HepG2 (cell line): Measurements from ENCODE around the gene KCNJ14. TPM values are rescaled to one million over a fixed set of nuclear protein-coding genes. Genes with fewer than 3 reads are reported as not detected.
A peak's percentile ranks its signal among the peaks of the same experiment; 100 is the strongest.

Experiments used
- CBX5 ChIP-seq: sonication (generic); formaldehyde crosslinking; IDR thresholded peaks from 2 replicates; pipeline ENCODE4 v1.4.0; 2020; ENCODE audit warnings: missing genetic modification reagents, borderline replicate concordance
- ELF3 ChIP-seq: IDR thresholded peaks from 2 replicates; pipeline ENCODE4 v1.6.1; 2016; ENCODE audit warnings: missing genetic modification reagents, missing compliant biosample characterization
- HNRNPK ChIP-seq: fragments of 200-400 bp; formaldehyde crosslinking; IDR thresholded peaks from 2 replicates; pipeline ENCODE4 v1.6.1; 2018; ENCODE audit warnings: low read length, low read depth, moderate library complexity, mild to moderate bottlenecking; ENCODE audit not compliant: poor library complexity, severe bottlenecking
- KDM5B ChIP-seq: sonication (generic); formaldehyde crosslinking; IDR thresholded peaks from 2 replicates; pipeline ENCODE4 v1.4.0; 2020; ENCODE audit warnings: missing genetic modification reagents, mild to moderate bottlenecking, borderline replicate concordance
- MATR3 ChIP-seq: sonication (generic); formaldehyde crosslinking; IDR thresholded peaks from 2 replicates; pipeline ENCODE4 v1.4.0; 2020; ENCODE audit warnings: missing genetic modification reagents
- NFATC3 ChIP-seq: sonication (generic); formaldehyde crosslinking; IDR thresholded peaks from 2 replicates; pipeline ENCODE4 v1.5.1; 2020; ENCODE audit warnings: mild to moderate bottlenecking, missing genetic modification reagents
- NRL ChIP-seq: sonication (generic); formaldehyde crosslinking; IDR thresholded peaks from 2 replicates; pipeline ENCODE4 v1.5.0; 2020; ENCODE audit warnings: missing genetic modification reagents, mild to moderate bottlenecking, moderate library complexity, borderline replicate concordance
- ONECUT2 ChIP-seq: sonication (generic); formaldehyde crosslinking; IDR thresholded peaks from 2 replicates; pipeline ENCODE4 v1.4.0; 2020; ENCODE audit warnings: missing genetic modification reagents
- RNF2 ChIP-seq: fragments of 450-650 bp; conservative IDR thresholded peaks from 2 replicates; pipeline ENCODE4 v1.6.1; 2016; ENCODE audit warnings: low read depth
- ZNF207 ChIP-seq: fragments of 450-650 bp; IDR thresholded peaks from 2 replicates; pipeline ENCODE4 v1.6.1; 2016; ENCODE audit warnings: antibody characterized with exemption, borderline replicate concordance
- ZNF230 ChIP-seq: sonication (generic); formaldehyde crosslinking; IDR thresholded peaks from 2 replicates; pipeline ENCODE4 v1.4.0; 2020; ENCODE audit warnings: mild to moderate bottlenecking, missing genetic modification reagents
- ZNF282 ChIP-seq: fragments of 450-650 bp; IDR thresholded peaks from 2 replicates; pipeline ENCODE4 v1.6.1; 2018; ENCODE audit not compliant: partially characterized antibody
- ZNF883 ChIP-seq: sonication (generic); formaldehyde crosslinking; IDR thresholded peaks from 2 replicates; pipeline ENCODE4 v1.5.1; 2020; ENCODE audit warnings: mild to moderate bottlenecking, missing genetic modification reagents; ENCODE audit errors: not compliant biosample characterization
- polyA plus RNA-seq, 8 experiments: library from polyadenylated mRNA; depleted of rRNA in 3 of 8; stranded (reverse) in 7 of 8; unstranded in 1 of 8; fragments of >200 nt; fragmentation: Illumina TruSeq in 4 of 8; extraction: Trizol in 4 of 8; gene quantifications; 2 replicates each; pipeline versions ENCODE4 v1.2.1 to v1.2.3, GENCODE V29; 2011 to 2016; ENCODE audit warnings: low read depth in 4 of 8, missing spikeins in 1 of 8, mixed read lengths in 1 of 8; ENCODE audit not compliant: insufficient read depth in 1 of 8
- total RNA-seq, 5 experiments: library from RNA; depleted of rRNA; stranded (reverse); fragments of >200 nt; fragmentation: Illumina TruSeq; extraction: Trizol; gene quantifications; 2 replicates each; pipeline ENCODE4 v1.2.3, GENCODE V29; 2016; ENCODE audit warnings: low read depth in 1 of 5
- TF ChIP-seq, protein P1 (sequence below): sonication (generic); formaldehyde crosslinking; IDR thresholded peaks from 2 replicates; pipeline ENCODE4 v1.4.0; 2020; ENCODE audit warnings: missing genetic modification reagents
- TF ChIP-seq, protein P2 (sequence below): sonication (generic); formaldehyde crosslinking; IDR thresholded peaks from 2 replicates; pipeline ENCODE4 v1.8.1; 2023; ENCODE audit warnings: mild to moderate bottlenecking, missing genetic modification reagents
- TF ChIP-seq, protein P3 (sequence below): sonication (generic); formaldehyde crosslinking; IDR thresholded peaks from 2 replicates; pipeline ENCODE4 v1.5.0; 2020; ENCODE audit warnings: mild to moderate bottlenecking, missing genetic modification reagents
- TF ChIP-seq, protein P4 (sequence below): sonication (generic); formaldehyde crosslinking; IDR thresholded peaks from 2 replicates; pipeline ENCODE4 v1.8.0; 2022; ENCODE audit warnings: mild to moderate bottlenecking, missing genetic modification reagents, borderline replicate concordance
- TF ChIP-seq, protein P5 (sequence below): fragments of 450-650 bp; IDR thresholded peaks from 2 replicates; pipeline ENCODE4 v1.6.1; 2016
- TF ChIP-seq, protein P6 (sequence below), 2 experiments: sonication (generic) in 1 of 2; formaldehyde crosslinking in 1 of 2; IDR thresholded peaks; 2 replicates each; pipeline versions ENCODE4 v1.4.0 to v1.6.1; 2018 to 2020; ENCODE audit warnings: missing genetic modification reagents in 2 of 2, borderline replicate concordance in 1 of 2, low read depth in 1 of 2, mild to moderate bottlenecking in 1 of 2, missing biosample characterization in 1 of 2

KCNJ14 gene
- total and polyA plus RNA-seq, 2 of the 13 experiments (the other 11 are each of a cell fraction or from before 2014, with no cell fraction given): 0.20 to 0.51 TPM

DNA sequence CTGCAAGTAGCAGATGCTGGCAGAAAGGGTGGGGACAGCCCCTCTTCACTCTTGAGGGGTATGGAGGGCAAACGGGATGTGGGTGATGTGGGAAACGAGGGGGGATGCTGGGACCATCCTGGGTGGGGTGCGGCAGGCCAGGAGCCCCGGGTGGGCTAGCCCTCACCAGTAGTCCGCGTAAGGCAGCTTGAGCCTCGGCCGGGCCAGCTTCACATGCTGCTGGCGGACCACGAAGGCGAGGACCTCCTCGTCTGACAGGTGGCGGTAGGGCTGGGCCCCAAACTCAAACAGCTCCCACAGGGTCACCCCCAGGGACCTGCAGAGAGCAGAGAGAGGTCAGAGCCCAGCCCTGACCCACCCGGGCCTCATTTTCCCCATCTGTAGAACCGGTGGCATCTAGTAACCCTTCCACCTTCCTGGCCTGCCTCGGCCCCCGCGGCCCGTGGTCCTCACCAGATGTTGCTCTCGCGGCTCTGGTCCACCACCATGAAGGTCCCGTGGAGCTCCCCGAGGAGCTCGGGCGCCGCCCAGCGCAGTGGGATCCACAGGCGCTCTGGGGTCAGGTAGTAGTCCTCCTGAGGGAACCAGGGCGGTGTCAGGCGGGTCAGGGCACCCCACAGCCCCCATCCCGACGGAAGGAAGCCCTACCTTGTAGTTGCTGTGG is 45.6 kb downstream of the KCNJ14 start (continued):
- TF ChIP-seq, protein P1, sequence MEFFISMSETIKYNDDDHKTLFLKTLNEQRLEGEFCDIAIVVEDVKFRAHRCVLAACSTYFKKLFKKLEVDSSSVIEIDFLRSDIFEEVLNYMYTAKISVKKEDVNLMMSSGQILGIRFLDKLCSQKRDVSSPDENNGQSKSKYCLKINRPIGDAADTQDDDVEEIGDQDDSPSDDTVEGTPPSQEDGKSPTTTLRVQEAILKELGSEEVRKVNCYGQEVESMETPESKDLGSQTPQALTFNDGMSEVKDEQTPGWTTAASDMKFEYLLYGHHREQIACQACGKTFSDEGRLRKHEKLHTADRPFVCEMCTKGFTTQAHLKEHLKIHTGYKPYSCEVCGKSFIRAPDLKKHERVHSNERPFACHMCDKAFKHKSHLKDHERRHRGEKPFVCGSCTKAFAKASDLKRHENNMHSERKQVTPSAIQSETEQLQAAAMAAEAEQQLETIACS (CRISPR knock-in tag): no peak
- TF ChIP-seq ZNF207 (no peak), ONECUT2 (CRISPR knock-in tag) (no peak), NRL (peak; percentile 81; the same call in 1 of the 2 replicates), RNF2 (no peak), MATR3 (CRISPR knock-in tag) (no peak), KDM5B (CRISPR knock-in tag) (peak; percentile 54; the same call in 1 of the 2 replicates), NFATC3 (CRISPR knock-in tag) (no peak), ELF3 (CRISPR knock-in tag) (no peak), HNRNPK (no peak), CBX5 (no peak), ZNF282 (no peak), ZNF883 (CRISPR knock-in tag) (no peak), ZNF230 (no peak)
- TF ChIP-seq, protein P2, sequence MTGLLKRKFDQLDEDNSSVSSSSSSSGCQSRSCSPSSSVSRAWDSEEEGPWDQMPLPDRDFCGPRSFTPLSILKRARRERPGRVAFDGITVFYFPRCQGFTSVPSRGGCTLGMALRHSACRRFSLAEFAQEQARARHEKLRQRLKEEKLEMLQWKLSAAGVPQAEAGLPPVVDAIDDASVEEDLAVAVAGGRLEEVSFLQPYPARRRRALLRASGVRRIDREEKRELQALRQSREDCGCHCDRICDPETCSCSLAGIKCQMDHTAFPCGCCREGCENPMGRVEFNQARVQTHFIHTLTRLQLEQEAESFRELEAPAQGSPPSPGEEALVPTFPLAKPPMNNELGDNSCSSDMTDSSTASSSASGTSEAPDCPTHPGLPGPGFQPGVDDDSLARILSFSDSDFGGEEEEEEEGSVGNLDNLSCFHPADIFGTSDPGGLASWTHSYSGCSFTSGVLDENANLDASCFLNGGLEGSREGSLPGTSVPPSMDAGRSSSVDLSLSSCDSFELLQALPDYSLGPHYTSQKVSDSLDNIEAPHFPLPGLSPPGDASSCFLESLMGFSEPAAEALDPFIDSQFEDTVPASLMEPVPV (CRISPR knock-in tag): no peak
- TF ChIP-seq, protein P3, sequence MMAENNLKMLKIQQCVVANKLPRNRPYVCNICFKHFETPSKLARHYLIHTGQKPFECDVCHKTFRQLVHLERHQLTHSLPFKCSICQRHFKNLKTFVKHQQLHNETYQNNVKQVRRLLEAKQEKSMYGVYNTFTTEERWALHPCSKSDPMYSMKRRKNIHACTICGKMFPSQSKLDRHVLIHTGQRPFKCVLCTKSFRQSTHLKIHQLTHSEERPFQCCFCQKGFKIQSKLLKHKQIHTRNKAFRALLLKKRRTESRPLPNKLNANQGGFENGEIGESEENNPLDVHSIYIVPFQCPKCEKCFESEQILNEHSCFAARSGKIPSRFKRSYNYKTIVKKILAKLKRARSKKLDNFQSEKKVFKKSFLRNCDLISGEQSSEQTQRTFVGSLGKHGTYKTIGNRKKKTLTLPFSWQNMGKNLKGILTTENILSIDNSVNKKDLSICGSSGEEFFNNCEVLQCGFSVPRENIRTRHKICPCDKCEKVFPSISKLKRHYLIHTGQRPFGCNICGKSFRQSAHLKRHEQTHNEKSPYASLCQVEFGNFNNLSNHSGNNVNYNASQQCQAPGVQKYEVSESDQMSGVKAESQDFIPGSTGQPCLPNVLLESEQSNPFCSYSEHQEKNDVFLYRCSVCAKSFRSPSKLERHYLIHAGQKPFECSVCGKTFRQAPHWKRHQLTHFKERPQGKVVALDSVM (CRISPR knock-in tag): no peak
- TF ChIP-seq, protein P4, sequence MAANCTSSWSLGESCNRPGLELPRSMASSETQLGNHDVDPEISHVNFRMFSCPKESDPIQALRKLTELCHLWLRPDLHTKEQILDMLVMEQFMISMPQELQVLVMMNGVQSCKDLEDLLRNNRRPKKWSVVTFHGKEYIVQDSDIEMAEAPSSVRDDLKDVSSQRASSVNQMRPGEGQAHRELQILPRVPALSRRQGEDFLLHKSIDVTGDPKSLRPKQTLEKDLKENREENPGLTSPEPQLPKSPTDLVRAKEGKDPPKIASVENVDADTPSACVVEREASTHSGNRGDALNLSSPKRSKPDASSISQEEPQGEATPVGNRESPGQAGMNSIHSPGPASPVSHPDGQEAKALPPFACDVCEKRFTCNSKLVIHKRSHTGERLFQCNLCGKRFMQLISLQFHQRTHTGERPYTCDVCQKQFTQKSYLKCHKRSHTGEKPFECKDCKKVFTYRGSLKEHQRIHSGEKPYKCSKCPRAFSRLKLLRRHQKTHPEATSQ (CRISPR knock-in tag): no peak
- TF ChIP-seq, protein P5, sequence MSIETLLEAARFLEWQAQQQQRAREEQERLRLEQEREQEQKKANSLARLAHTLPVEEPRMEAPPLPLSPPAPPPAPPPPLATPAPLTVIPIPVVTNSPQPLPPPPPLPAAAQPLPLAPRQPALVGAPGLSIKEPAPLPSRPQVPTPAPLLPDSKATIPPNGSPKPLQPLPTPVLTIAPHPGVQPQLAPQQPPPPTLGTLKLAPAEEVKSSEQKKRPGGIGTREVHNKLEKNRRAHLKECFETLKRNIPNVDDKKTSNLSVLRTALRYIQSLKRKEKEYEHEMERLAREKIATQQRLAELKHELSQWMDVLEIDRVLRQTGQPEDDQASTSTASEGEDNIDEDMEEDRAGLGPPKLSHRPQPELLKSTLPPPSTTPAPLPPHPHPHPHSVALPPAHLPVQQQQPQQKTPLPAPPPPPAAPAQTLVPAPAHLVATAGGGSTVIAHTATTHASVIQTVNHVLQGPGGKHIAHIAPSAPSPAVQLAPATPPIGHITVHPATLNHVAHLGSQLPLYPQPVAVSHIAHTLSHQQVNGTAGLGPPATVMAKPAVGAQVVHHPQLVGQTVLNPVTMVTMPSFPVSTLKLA: no peak
- TF ChIP-seq, protein P6, sequence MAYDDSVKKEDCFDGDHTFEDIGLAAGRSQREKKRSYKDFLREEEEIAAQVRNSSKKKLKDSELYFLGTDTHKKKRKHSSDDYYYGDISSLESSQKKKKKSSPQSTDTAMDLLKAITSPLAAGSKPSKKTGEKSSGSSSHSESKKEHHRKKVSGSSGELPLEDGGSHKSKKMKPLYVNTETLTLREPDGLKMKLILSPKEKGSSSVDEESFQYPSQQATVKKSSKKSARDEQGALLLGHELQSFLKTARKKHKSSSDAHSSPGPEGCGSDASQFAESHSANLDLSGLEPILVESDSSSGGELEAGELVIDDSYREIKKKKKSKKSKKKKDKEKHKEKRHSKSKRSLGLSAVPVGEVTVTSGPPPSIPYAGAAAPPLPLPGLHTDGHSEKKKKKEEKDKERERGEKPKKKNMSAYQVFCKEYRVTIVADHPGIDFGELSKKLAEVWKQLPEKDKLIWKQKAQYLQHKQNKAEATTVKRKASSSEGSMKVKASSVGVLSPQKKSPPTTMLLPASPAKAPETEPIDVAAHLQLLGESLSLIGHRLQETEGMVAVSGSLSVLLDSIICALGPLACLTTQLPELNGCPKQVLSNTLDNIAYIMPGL (CRISPR knock-in tag; IDR thresholded peaks at IDR 0.05; ENCODE audit: borderline replicate concordance in 1 of 2, low read depth in 1 of 2): no peak
